ENCODE measurements around the gene LRRC14B.
"Not testable (repeated sequence)": the region's sequence is repeated elsewhere in the genome, so short reads cannot be mapped to it uniquely, and the experiment has no call there.

- not testable (repeated sequence) for TF ChIP-seq CTCF (IDR thresholded peaks at IDR 0.05); POLR2A (IDR thresholded peaks at IDR 0.05); POLR2AphosphoS5 (IDR thresholded peaks at IDR 0.05; ENCODE audit: insufficient read depth in 1 of 2, low read depth in 1 of 2)
Observed at GRCh38 chr5:243683-244367, 52.5 kb downstream of the LRRC14B start.

Measured in vagina (tissue), 2 donors.